Glomerular endothelial cell (primary cell): ENCODE data around the gene ANTXRL. TPM values are rescaled to one million over a fixed set of nuclear protein-coding genes. Genes with fewer than 3 reads are reported as not detected.
"Not testable (repeated sequence)": the region's sequence is repeated elsewhere in the genome, so short reads cannot be mapped to it uniquely, and the experiment has no call there.

Experiments used
- DNase-seq: peaks from one replicate; pipeline ENCODE4 v3.0.0-alpha.2; 2011; ENCODE audit warnings: low read depth, low spot score; ENCODE audit errors: extremely low read depth
- total RNA-seq: library from RNA; depleted of rRNA; stranded (reverse); fragments of >200 nt; gene quantifications from 2 replicates; pipeline ENCODE4 v1.2.3, GENCODE V29; 2015

Gene ANTXRL
- total RNA-seq, 1 donor from 2014 or later = not detected

DNA sequence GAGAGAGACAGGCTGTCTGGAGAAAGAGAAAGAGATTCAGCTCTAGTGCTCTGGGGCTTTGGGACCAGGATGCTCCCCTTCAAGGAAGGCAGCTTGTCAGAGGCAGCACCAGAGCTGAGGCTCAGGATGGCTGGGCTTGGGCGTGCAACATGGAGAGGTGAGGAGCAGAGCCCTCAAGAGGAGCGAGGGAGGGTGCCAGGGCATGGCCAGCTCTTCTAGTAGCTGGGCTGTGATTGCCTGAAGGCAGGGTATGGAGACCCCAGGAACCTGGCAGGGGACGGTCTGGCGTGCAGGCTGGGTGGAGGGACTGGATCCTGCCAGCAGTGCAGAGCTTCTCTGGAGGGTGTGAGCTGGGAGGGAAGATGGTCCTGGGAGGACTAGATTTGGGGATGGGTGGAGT is 40.2 kb downstream of the ANTXRL start:
- DNase-seq = no peak

DNA sequence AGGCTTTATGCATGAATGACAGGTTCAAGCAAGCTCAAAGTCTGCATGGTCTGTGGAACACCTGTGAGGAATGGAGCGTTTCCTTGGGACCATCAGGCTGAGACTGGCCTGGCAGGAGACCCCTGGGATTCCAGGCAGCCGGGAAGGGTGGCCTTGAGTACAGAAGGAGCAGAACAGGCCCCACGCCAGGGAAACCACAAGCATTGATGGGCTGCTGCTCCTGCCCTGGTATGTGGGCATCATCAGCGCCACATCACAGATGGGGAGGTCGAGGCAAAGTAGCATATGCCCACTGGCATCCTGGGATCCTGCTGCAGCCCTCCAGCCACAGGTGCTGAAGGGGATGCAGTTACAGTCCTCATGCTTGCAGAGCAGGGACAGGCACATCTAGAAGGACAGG is 40.9 kb downstream of the ANTXRL start:
- DNase-seq = no peak

DNA sequence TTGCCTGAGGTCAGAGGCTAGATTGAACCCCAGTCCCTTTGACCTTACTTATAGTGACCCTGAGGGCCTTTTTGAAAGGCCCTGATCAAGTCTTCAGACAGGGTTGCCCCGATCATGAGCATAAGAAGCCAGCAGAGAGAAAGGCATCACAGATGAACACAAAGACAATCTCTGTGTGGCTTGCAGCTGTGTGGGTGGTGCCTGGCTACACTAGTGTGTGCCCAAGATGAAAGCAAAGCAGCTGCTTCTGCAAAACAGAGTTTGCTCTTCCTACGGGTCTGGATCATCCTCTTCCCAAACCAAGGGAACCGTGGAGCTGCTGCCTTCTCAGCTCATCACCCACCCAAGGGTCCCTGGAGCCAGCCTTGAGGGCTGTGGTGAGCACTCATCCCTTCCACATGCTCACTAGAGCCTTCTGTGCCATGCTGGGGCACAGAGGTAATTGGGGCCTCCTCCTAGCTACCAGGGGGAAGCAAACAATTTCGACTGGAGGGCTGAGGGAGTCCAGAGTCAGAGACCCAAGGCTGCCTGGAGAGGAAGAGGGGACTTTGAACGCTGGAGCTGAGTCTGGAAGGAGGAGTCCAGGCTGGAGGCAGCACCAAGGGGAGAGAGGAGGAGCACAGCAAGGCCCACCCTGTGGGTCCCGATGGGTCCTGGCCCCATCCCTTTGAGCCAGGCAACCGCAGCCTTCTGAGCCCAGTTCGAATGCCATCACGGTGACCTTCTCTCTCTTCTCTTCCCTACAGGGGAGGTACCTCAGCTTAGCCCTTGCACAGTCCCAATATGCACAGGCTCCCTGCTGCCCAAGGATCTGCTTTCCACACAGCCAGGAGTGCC is 42.3 kb downstream of the ANTXRL start:
- DNase-seq = no peak

DNA sequence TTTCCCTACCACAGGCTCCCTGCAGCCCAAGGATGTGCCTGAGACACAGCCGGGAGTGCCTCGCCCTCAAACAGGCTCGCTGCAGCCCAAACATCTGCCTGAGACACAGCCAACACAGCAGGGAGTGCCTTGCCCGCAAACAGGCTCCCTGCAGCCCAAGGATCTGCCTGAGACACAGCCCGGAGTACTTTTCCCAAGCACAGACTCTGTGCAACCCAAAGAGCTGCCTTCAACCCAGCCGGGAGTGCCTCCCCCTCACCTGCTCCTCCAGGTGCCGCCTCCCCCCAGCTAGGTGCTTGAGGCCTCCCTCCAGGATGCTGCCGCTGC is 42.9 kb downstream of the ANTXRL start:
- no peak for DNase-seq

DNA sequence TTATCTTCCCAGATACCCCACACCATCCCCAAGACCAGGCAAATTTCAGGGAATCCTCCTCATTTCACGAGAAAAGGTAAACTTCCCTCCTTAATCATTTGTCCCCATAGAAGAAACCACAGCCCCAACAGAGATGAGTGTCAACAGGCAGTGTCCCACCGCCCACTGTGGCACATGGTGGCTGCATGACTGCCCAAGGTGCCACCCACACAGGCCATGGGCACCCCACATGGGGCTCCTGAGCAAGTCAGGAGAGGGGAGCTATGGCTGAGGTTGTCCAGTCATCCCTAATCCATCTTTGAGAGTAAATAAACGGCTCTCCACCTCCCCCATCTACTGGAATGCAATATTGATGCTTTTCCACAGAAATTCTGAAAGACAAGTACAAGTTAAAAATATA is 44.1 kb downstream of the ANTXRL start:
- DNase-seq = no peak

DNA sequence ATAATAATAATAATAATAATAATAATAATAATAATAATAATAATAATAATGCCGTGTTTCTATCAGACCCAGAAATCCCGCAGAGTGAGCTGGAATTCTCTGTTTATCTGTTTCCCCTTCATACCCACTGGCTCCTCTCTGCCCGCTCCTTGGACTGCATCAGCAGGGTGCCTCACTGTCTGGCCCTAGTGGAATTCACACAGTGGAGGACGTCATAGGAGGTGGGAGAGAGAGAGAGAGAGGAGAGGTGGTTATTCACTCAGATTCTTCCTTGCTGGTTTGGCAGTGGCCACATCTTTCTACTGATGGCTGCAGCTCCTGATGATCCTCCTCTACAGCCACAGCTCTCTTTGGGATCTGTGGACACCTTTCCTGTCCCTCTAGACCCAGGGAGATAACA is 78.7 kb downstream of the ANTXRL start:
- not testable (repeated sequence) for DNase-seq

DNA sequence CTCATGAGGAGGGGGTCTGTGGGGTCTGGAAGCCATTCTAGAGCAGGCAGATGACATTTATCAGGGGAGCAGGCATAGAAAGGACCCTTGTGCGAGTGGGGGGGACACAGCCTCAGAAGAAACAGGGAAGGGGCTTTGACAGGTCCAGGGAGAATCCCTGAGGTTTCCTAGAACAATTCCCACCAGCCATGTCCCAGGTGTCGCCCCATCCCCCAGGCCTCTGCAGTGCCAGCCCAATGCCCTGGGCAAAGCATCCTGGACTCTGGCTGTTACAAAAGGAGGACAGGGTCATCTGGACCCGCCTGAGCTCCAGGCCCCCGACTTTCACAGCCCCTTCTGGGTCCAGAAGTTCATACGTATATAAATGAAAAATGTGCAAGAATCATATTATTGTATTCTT is 80.4 kb downstream of the ANTXRL start:
- not testable (repeated sequence) for DNase-seq

DNA sequence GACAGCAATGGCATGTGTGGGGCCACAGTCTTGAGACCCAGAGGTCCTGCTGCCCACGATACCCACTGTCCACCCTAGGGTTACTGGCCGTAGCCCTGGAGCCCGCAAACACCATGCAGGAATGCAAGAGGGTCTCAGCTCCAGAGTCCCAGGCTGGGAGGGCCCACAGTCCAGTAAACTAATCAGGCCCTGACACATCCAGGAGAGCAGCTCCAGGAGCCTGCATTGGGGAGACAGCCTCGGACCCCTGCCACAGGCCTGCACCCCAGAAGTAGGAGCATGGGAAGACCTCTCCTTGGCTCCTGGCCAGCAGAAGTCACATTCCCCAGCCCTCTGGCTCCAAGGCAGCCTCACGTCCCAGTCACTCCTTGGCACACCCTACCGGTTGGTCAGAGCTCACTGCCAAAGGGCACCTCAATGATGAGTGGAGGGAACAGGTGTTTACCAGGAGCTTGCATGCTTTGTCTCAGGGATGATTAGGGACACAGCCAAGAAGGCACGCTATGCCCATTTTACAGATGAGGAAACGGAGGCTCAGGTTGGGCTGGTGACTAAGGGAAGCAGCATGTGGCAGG is 81.0 kb downstream of the ANTXRL start:
- not testable (repeated sequence) for DNase-seq

DNA sequence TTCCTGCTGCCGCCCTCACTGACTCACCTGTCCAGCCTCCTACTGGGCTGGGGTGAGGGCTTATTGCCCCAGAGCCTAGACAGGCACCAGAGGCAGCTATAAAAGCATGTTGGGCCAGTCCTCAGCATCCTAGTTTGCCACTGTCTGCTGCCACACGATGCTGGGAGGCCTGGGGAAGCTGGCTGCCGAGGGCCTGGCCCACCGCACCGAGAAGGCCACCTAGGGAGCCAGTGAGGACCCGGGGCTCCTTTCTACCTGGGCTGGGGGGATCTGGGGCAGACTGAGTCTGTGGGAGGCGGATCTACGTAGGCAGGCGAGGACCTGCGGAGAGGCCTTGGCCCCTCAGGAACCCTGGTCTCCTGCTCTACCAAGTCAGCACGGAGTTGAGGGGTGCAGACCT is 82.2 kb downstream of the ANTXRL start:
- DNase-seq = not testable (repeated sequence)

DNA sequence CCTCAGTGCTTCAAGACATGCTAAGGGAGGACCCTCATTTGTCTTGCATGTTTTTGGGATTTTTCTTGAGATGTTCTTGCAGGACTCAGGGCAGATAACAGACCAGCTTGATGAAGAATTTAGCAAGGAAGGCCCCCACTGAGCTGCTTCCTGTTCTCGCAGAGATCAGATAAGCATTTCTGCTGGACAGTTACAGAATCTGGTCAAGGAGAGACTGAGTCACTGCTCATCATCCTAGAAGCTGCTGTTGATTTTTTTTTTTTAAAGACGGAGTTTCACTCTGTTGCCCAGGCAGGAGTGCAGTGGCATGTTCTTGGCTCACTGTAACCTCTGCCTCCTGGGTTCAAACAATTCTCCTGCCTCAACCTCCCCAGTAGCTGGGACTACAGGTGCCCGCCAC is 87.6 kb downstream of the ANTXRL start:
- DNase-seq = not testable (repeated sequence)

DNA sequence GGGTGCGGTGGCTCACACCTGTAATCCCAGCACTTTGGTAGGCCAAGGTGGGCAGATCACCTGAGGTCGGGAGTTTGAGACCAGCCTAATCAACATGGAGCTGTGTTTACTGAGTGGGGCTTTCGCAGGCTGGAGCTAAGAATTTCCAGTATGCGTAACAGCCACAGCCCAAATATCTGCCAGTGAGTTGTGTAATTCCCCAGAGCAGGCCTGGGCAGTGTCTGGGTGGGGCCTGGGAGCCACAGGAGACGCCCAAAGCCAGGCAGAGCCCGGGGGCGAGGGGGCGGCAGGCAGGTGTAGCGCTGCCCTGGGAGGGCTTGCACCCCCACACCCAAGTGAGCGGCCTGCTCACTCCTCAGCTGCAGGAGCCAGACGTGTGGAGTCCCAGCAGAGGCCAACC is 88.6 kb downstream of the ANTXRL start, which contains the start of gene ANXA8L1:
TSS of gene ANXA8L1 (plus strand) at position 371 of the 400 bp plus-strand sequence. CDS start 76 bp downstream, outside the sequence.
- DNase-seq = not testable (repeated sequence)

DNA sequence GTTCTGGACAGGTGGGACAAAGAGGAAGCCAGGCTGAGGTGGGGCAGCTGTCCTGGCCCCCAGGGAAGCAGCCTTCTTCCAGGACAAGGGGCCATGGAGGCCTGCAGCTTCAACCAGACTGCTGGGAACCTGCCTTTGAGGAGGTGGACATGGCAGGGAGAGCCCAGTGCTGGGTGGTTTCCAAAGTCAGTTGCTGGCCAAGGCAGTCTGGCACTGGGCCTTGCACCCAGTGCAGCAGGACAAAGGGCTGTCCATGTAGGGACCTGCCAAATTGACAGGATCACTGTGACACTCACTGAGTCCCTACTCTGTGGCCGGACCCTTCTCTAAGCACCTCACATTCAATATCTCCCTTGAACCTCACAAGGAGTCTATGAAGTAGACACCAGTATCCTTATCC is 90.2 kb downstream of the ANTXRL start:
- DNase-seq = not testable (repeated sequence)

DNA sequence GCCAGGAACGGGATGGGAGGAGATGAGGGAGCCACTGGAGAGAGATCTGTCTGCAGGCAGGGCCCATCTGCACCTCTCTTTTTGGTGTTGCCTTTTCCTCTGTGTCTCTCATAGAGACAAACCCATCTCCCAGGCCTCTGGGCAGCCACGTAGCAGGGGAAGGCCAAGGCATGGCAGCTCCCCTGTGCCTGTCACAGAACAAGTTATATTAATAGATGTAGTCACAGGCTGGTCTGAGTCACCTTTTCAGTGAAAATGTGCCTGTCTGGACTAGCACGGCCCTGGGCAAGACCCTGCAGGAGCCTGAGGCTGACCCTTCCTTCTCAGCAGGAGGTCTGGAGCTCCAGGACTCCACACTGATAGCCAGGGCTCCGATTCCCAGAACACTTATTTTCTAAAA is 90.9 kb downstream of the ANTXRL start:
- DNase-seq = not testable (repeated sequence)

DNA sequence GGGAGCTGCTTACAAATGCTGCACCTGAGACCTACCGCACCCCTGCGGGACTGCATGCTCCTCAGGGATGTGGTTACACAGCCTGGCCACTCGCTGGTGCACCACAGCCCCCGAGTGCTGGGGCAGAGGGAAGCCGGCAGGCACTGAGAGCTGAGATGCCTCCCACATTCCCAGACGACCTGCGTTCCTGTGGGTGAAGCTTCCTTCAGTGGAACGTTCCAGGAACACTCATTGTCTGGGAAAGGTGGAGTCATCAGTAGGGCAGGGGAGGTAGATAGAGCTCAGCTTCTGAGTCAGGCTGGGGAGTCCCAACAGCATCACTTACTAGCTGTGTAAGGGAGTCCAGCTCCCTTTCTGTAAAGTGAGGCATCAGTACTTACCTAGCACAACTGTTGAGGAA is 91.3 kb downstream of the ANTXRL start:
- not testable (repeated sequence) for DNase-seq

DNA sequence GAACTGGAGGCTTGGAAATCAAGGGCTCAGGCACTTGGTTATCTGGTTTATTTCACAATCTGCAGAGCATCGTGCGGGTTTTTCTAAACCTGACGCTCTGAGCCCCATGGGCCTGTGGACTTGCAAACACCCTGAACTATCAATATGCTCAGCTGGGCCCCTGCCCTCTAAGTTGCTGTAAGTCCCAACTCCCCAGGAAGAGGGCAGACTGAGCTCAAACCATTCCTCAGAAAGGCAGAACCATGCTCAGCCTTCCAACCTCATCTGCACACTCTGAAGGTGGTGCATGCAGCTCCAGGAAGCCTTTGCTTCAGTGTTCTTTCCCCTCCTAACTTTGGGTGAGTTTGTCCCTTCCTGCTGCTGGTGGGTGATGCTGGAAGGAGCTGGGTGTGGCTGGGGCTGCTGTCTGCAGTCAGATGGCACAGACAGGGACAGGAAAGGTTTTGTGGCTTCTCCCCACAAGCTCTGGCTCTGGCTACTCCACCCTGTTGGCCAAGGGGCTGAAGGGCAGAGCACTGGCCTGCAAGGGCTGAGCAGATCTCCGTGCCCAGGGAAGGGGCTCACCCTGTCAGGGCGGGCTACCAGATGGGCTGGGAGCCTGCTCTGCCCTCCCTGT is 92.5 kb downstream of the ANTXRL start:
- not testable (repeated sequence) for DNase-seq

Other genes starting within 250 kb of the ANTXRL start
- gene MSMB, start 240.7 kb upstream of the ANTXRL start, total RNA-seq = not detected in 2 replicates
- gene ANXA8L1, start 88.8 kb downstream of the ANTXRL start, total RNA-seq = 0.06 TPM in 1 of 2 replicates, not detected in the other
- gene NPY4R, start 179.0 kb downstream of the ANTXRL start, total RNA-seq = not detected in 2 replicates